ENCODE measurements around the gene EDA. TPM values are rescaled to one million over a fixed set of nuclear protein-coding genes. Genes with fewer than 3 reads are reported as not detected.

Gene EDA
- total RNA-seq, 2 donors from 2014 or later: 13.1 to 14.9 TPM

DNA sequence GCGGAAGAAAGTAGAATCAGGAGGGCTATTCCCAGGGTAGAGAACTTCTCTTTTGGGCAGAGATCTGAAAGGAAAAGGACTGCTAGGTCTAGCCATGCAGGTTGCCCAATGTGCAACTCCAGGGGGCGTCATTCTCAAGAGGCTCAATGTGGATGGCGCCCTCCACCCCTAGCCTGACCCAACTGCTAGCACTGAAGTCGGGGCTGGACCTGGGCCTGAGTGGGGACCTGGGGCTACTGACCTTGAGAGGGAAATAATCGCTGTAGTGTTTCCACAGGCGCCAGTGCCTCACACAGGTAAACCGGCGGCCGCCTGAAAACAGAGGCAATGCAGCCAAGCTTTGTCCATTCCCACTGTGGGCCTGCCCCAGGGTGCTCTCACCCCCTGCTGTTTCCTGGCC is 427.8 kb downstream of the EDA start:
- no peaks in the 10 kb centered on the region for H3K36me3 ChIP-seq
- no peak overlapping the region for H3K27ac ChIP-seq
- TF ChIP-seq, protein P1, sequence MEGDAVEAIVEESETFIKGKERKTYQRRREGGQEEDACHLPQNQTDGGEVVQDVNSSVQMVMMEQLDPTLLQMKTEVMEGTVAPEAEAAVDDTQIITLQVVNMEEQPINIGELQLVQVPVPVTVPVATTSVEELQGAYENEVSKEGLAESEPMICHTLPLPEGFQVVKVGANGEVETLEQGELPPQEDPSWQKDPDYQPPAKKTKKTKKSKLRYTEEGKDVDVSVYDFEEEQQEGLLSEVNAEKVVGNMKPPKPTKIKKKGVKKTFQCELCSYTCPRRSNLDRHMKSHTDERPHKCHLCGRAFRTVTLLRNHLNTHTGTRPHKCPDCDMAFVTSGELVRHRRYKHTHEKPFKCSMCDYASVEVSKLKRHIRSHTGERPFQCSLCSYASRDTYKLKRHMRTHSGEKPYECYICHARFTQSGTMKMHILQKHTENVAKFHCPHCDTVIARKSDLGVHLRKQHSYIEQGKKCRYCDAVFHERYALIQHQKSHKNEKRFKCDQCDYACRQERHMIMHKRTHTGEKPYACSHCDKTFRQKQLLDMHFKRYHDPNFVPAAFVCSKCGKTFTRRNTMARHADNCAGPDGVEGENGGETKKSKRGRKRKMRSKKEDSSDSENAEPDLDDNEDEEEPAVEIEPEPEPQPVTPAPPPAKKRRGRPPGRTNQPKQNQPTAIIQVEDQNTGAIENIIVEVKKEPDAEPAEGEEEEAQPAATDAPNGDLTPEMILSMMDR (IDR thresholded peaks at IDR 0.05): no peak
- H3K9me3 ChIP-seq: no peaks in the 10 kb centered on the region
- no peaks in the 10 kb centered on the region for H3K4me1 ChIP-seq
- no peak for DNase-seq (ENCODE audit: low spot score)
- no peaks in the 10 kb centered on the region for H3K27me3 ChIP-seq
- no peak overlapping the region for H3K4me3 ChIP-seq

DNA sequence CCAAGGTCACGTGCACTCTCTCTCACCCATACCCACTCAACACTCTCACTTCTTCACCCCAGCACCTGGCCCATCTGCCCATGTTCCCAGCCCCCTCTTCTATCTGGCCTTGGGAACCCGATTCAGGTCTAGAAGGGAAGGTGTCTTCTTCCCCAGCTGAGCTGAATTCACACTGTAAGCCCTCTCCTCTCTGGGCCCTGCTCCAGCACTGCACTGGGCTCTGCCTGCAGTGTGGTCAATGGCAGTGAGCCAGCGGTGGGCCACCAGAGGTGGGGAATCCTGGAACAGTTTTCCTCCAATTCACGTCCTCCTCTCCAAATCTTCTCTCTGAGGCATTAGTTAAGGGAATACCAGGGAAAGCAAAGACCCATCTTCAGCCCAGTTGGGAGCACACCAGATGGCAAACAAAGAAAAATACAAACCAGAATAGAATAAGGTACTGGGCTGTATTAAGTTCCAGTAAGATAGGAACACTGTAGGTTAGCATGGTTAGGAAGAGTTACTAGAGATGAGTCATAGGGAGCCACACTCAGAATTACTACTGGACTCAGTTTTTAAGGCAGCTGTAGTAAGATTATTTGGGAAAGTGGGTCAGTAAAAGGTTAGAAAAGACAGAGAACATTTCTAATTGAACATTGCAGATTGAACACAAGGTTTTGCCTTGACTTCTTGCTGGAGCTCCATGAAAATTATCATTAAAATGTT is 428.8 kb downstream of the EDA start:
- TF ChIP-seq, protein P1 (IDR thresholded peaks at IDR 0.05): no peak
- no peaks in the 10 kb centered on the region for H3K9me3 ChIP-seq
- H3K4me1 ChIP-seq: no peaks in the 10 kb centered on the region
- no peak for DNase-seq (ENCODE audit: low spot score)
- H3K36me3 ChIP-seq: no peaks in the 10 kb centered on the region
- H3K27ac ChIP-seq: no peak overlapping the region
- no peak overlapping the region for H3K4me3 ChIP-seq
- no peaks in the 10 kb centered on the region for H3K27me3 ChIP-seq

DNA sequence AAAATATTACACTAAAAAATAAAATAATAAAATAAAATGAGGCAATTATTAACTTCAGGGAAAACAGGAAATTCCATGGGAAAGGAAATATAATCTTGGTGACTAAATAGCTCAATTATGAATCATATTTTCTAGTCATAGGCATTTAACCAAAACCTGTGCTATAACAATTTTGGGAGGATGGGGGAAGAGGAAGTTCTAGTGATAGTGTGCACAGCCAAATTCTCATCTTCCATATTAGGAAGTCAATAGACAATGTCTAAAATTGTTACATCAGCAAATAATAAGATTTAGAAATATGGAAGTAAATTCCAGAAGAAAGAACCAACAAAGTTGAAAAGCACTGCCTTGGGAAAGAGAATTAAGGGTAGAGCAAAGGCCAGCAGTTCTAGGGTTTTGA is 431.1 kb downstream of the EDA start:
- Histone ChIP-seq H3K27ac (no peak overlapping the region), H3K9me3 (no peaks in the 10 kb centered on the region), H3K4me3 (no peak overlapping the region), H3K36me3 (no peaks in the 10 kb centered on the region), H3K4me1 (no peaks in the 10 kb centered on the region), H3K27me3 (no peaks in the 10 kb centered on the region)
- TF ChIP-seq, protein P1 (IDR thresholded peaks at IDR 0.05): no peak
- DNase-seq (ENCODE audit: low spot score): no peak

DNA sequence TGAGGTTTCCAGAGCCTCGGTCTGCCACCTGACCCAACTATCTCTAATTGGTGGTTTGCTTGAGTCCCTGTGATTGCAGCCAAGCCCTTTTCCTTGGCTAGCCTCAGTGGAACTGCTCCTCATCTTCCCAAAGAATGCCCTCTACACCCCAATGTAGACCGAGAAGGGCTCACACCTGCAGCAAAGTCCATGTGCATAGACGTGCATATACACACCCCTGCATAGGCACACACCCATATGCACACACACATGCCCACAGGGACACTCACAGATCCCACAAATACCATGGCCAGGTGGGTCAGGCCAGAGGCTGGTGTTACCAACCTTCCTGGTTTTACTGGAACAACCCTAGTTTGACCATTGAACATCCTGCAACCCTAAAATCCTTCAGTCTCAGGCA is 433.5 kb downstream of the EDA start:
- Histone ChIP-seq H3K27me3 (no peaks in the 10 kb centered on the region), H3K4me3 (no peak overlapping the region), H3K4me1 (no peaks in the 10 kb centered on the region), H3K36me3 (no peaks in the 10 kb centered on the region), H3K9me3 (no peaks in the 10 kb centered on the region), H3K27ac (no peak overlapping the region)
- TF ChIP-seq, protein P1 (IDR thresholded peaks at IDR 0.05): no peak
- DNase-seq (ENCODE audit: low spot score): no peak

DNA sequence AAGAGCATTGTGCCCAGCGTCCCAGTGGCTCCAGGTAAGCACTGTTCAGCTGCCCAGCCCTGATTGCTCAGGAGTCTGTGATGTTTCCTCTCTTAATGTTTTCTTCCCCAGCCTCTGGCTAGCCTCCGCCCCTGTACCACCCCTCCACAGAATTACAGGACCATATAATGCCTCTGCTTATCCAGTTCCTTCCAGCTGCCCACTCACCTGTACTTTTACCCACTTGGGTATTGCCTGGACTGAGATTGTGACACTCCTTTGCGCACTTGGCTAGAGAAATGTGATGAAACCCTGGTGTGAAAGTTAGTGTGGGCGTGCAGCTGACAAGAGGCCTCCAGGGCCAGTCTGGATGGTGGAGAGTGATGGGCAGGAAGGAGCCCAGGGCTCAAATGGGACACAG is 434.0 kb downstream of the EDA start, which contains the start of gene AWAT2:
AWAT2 (minus strand) TSS at position 14 of the 400 bp plus-strand sequence; CDS start at position 8, 6 bp downstream.
- H3K4me1 ChIP-seq: no peaks in the 10 kb centered on the region
- no peak for DNase-seq (ENCODE audit: low spot score)
- no peaks in the 10 kb centered on the region for H3K27me3 ChIP-seq
- TF ChIP-seq, protein P1 (IDR thresholded peaks at IDR 0.05): no peak
- H3K4me3 ChIP-seq: no peak within 1 kb of the TSS
- no peak within 1 kb of the TSS for H3K27ac ChIP-seq
- H3K9me3 ChIP-seq: no peaks in the 10 kb centered on the region
- H3K36me3 ChIP-seq: no peaks in the 10 kb centered on the region
